Right lobe of liver (tissue), 4 donors: ENCODE results near the gene RPL7L1.

Experiments
- POLR2A ChIP-seq: fragments of 450-650 bp; IDR thresholded peaks from one replicate; pipeline ENCODE4 v1.6.1; 2017; ENCODE audit warnings: antibody characterized with exemption, mild to moderate bottlenecking
- TF ChIP-seq, protein P1 (sequence below), 4 donors: fragments of 200-600 bp in 3 of 4; fragments of 450-650 bp in 1 of 4; IDR thresholded peaks; one replicate each; pipeline versions ENCODE4 v1.5.1 to v1.8.0; 2016 to 2022; ENCODE audit warnings: antibody characterized with exemption in 4 of 4, mild to moderate bottlenecking in 2 of 4
- donor health status: DM: no; HTN: no; CAD: no.
- donor health status: DM: no; HTN: no; CAD: no.
- donor health status: DM: no; HTN: yes; CAD: no.

DNA sequence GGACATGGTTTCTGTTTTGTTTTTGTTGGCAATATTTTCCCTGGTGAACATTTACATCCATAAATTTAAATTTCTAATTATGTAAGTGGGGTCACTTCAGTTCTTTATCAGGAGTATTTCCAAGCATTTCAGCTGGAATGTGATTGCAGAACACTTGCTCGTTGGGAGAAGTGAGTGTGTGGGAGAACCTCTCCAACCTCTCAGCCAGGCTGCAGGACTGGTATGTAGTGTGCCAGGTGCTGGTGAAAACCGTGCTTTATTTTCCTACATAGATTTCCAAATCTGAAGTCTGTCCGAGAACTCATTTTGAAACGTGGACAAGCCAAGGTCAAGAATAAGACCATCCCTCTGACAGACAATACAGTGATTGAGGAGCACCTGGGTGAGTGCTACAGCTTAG lies 6.3 kb downstream of the RPL7L1 start:
- TF ChIP-seq, protein P1, sequence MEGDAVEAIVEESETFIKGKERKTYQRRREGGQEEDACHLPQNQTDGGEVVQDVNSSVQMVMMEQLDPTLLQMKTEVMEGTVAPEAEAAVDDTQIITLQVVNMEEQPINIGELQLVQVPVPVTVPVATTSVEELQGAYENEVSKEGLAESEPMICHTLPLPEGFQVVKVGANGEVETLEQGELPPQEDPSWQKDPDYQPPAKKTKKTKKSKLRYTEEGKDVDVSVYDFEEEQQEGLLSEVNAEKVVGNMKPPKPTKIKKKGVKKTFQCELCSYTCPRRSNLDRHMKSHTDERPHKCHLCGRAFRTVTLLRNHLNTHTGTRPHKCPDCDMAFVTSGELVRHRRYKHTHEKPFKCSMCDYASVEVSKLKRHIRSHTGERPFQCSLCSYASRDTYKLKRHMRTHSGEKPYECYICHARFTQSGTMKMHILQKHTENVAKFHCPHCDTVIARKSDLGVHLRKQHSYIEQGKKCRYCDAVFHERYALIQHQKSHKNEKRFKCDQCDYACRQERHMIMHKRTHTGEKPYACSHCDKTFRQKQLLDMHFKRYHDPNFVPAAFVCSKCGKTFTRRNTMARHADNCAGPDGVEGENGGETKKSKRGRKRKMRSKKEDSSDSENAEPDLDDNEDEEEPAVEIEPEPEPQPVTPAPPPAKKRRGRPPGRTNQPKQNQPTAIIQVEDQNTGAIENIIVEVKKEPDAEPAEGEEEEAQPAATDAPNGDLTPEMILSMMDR (IDR thresholded peaks at IDR 0.05) = no peak
- no peak for TF ChIP-seq POLR2A
